ENCODE results near the gene HOXA4. TPM values are rescaled to one million over a fixed set of nuclear protein-coding genes. Genes with fewer than 3 reads are reported as not detected.

Gene HOXA4
- total RNA-seq, 2 donors from 2014 or later, result 0.78 to 1.6 TPM

- Histone ChIP-seq H3K4me3 (no peak overlapping the region), H3K9me3 (no peaks in the 10 kb centered on the region), H3K4me1 (peaks cover 17% of the 10 kb centered on the region), H3K27me3 (peaks cover 0 to 69% of the 10 kb centered on the region in 2 donors), H3K27ac (no peak overlapping the region), H3K36me3 (replicated peaks in 1 of 2; ENCODE audit: insufficient read depth in 1 of 2, low read depth in 2 of 2) (no peaks in the 10 kb centered on the region)
- WGBS, 2 donors, result 7 to 15% methylated on average over 17 to 46 of the region's 46 CpGs
- intact Hi-C loops (cut with DNase I), result loop anchor here (10.0 kb wide), 1 partner anchor 311 kb away; no protein-coding TSS in a partner anchor
- no peak for DNase-seq
- no peak for ATAC-seq
- TF ChIP-seq POLR2A (IDR thresholded peaks at IDR 0.05) (no peak), CTCF (IDR thresholded peaks at IDR 0.05) (no peak)
Observed at GRCh38 chr7:27165996-27166530, 35.5 kb upstream of the HOXA4 start.

- TF ChIP-seq CTCF (IDR thresholded peaks at IDR 0.05), result no peak
- no peak for TF ChIP-seq POLR2A (IDR thresholded peaks at IDR 0.05)
- peaks cover 0 to 68% of the 10 kb centered on the region in 2 donors for H3K27me3 ChIP-seq
- H3K4me3 ChIP-seq, result no peak within 1 kb of the TSS
- intact Hi-C loops (cut with DNase I), result loop anchor here (10.0 kb wide), 1 partner anchor 311 kb away; no protein-coding TSS in a partner anchor
- peaks cover 24% of the 10 kb centered on the region for H3K4me1 ChIP-seq
- WGBS, 2 donors, result 7 to 17% methylated on average over 51 to 79 of the region's 82 CpGs
- H3K27ac ChIP-seq, result no peak within 1 kb of the TSS
- DNase-seq (peak in 1 of 4 donors; percentile 43), ATAC-seq (no peak)
- no peaks in the 10 kb centered on the region for H3K36me3 ChIP-seq (replicated peaks in 1 of 2; ENCODE audit: insufficient read depth in 1 of 2, low read depth in 2 of 2)
- H3K9me3 ChIP-seq, result no peaks in the 10 kb centered on the region
Observed at GRCh38 chr7:27165089-27165995, 34.8 kb upstream of the HOXA4 start, which contains the start of gene HOXA9. Gene HOXA9 (minus strand): TSS chr7:27165537. CDS start chr7:27165457, 80 bp downstream.

GRCh38 chr7:27164367-27165088 lies 34.0 kb upstream of the HOXA4 start:
- Histone ChIP-seq H3K4me3 (no peak overlapping the region), H3K27ac (no peak overlapping the region), H3K4me1 (peaks cover 26% of the 10 kb centered on the region), H3K36me3 (replicated peaks in 1 of 2; ENCODE audit: insufficient read depth in 1 of 2, low read depth in 2 of 2) (no peaks in the 10 kb centered on the region), H3K9me3 (no peaks in the 10 kb centered on the region), H3K27me3 (peaks cover 0 to 68% of the 10 kb centered on the region in 2 donors)
- DNase-seq (no peak), ATAC-seq (no peak)
- TF ChIP-seq CTCF (IDR thresholded peaks at IDR 0.05) (no peak), POLR2A (IDR thresholded peaks at IDR 0.05) (no peak)
- intact Hi-C loops (cut with DNase I), result loop anchor here (10.0 kb wide), 1 partner anchor 310 kb away; no protein-coding TSS in a partner anchor
- WGBS, 2 donors, result 5 to 8% methylated on average over 27 to 47 of the region's 47 CpGs

- Histone ChIP-seq H3K27ac (no peak overlapping the region), H3K4me1 (peaks cover 22% of the 10 kb centered on the region), H3K36me3 (replicated peaks in 1 of 2; ENCODE audit: insufficient read depth in 1 of 2, low read depth in 2 of 2) (no peaks in the 10 kb centered on the region), H3K4me3 (no peak overlapping the region), H3K27me3 (peaks cover 0 to 67% of the 10 kb centered on the region in 2 donors), H3K9me3 (no peaks in the 10 kb centered on the region)
- ATAC-seq, result no peak
- intact Hi-C loops (cut with DNase I), result loop anchor here (10.0 kb wide), 1 partner anchor 309 kb away; no protein-coding TSS in a partner anchor
- TF ChIP-seq POLR2A (IDR thresholded peaks at IDR 0.05), result no peak
- no peak for TF ChIP-seq CTCF (IDR thresholded peaks at IDR 0.05)
- 9 to 19% methylated on average over 12 of the region's 12 CpGs for WGBS, 2 donors
- DNase-seq, result no peak
Observed at GRCh38 chr7:27164045-27164366, 33.4 kb upstream of the HOXA4 start.

Data from body of pancreas (tissue), 4 donors.